SK-N-SH (cell line): ENCODE results near the gene RAC3. TPM values are rescaled to one million over a fixed set of nuclear protein-coding genes. Genes with fewer than 3 reads are reported as not detected.

Experiments used
- CTCF ChIA-PET: fragments of 300-600, 350-600 bp; formaldehyde crosslinking; extraction: SDS; loops from one replicate; lab custom pipeline; 2021; lab: Yijun Ruan, JAX
- POLR2A ChIA-PET: fragments of 350-600 bp; sonication (Branson Sonifier 250); formaldehyde crosslinking; extraction: SDS; loops from one replicate; lab custom pipeline; 2020; ENCODE audit warnings: antibody characterized with exemption, inconsistent platforms; lab: Yijun Ruan, JAX
- DNase-seq: peaks from one replicate; pipeline ENCODE4 v3.0.0; 2012
- H2AFZ ChIP-seq: fragments of 200-600 bp; sonication (generic); 2 replicates; pipeline ENCODE4 v1.8.1; 2016; ENCODE audit warnings: antibody characterized with exemption, mild to moderate bottlenecking, low read depth
- H3F3A ChIP-seq: fragments of 200-600 bp; sonication (generic); replicated peaks from 2 replicates; pipeline ENCODE3; 2016; ENCODE audit warnings: antibody characterized with exemption, mild to moderate bottlenecking; ENCODE audit not compliant: insufficient read depth
- H3K27ac ChIP-seq, 2 experiments: fragments of 200-500 bp in 1 of 2; fragments of 200-600 bp in 1 of 2; sonication (Bioruptor generic) in 1 of 2; sonication (generic), shearing (Covaris generic) in 1 of 2; 2 replicates each; pipeline versions ENCODE4 v1.5.1 to v1.6.1; 2014 to 2016; ENCODE audit warnings: low read depth in 2 of 2, inconsistent platforms in 1 of 2, low read length in 1 of 2, mild to moderate bottlenecking in 1 of 2, mixed read lengths in 1 of 2
- H3K27me3 ChIP-seq: fragments of 200-600 bp; sonication (generic), shearing (Covaris generic); 2 replicates; pipeline ENCODE4 v1.6.1; 2016; ENCODE audit warnings: mixed run types; ENCODE audit not compliant: insufficient read depth
- H3K36me3 ChIP-seq, 2 experiments: fragments of 200-500 bp in 1 of 2; fragments of 200-600 bp in 1 of 2; sonication (Bioruptor generic) in 1 of 2; sonication (generic) in 1 of 2; replicated peaks in 1 of 2; 2 replicates each; pipeline versions ENCODE3 to v1.5.1; 2014 to 2016; ENCODE audit warnings: low read length in 1 of 2, mild to moderate bottlenecking in 1 of 2; ENCODE audit not compliant: insufficient read depth in 2 of 2, control insufficient read depth in 1 of 2
- H3K4me1 ChIP-seq, 2 experiments: fragments of 200-500 bp in 1 of 2; fragments of 200-600 bp in 1 of 2; sonication (Bioruptor generic) in 1 of 2; sonication (generic), shearing (Covaris generic) in 1 of 2; 2 replicates each; pipeline versions ENCODE4 v1.5.1 to v1.6.1; 2014 to 2016; ENCODE audit warnings: low read depth in 1 of 2, low read length in 1 of 2, mixed run types in 1 of 2; ENCODE audit not compliant: insufficient read depth in 2 of 2, control insufficient read depth in 1 of 2
- H3K4me2 ChIP-seq: fragments of 200-600 bp; sonication (generic), shearing (Covaris generic); 2 replicates; pipeline ENCODE4 v1.6.1; 2017; ENCODE audit warnings: mixed run types
- H3K4me3 ChIP-seq, 2 experiments: fragments of 200-500 bp in 1 of 2; fragments of 200-600 bp in 1 of 2; sonication (Bioruptor generic) in 1 of 2; sonication (generic), shearing (Covaris generic) in 1 of 2; 2 replicates each; pipeline versions ENCODE4 v1.5.1 to v1.8.1; 2014 to 2016; ENCODE audit warnings: low read depth in 2 of 2, inconsistent platforms in 1 of 2, low read length in 1 of 2, mild to moderate bottlenecking in 1 of 2, mixed read lengths in 1 of 2, moderate library complexity in 1 of 2
- H3K79me2 ChIP-seq: fragments of 200-600 bp; sonication (generic); 2 replicates; pipeline ENCODE4 v1.8.1; 2017; ENCODE audit warnings: mild to moderate bottlenecking; ENCODE audit not compliant: insufficient read depth
- H3K9ac ChIP-seq: fragments of 200-600 bp; sonication (generic); 2 replicates; pipeline ENCODE4 v1.6.1; 2017; ENCODE audit warnings: mixed run types
- H3K9me2 ChIP-seq: fragments of 200-600 bp; sonication (generic); 2 replicates; pipeline ENCODE4 v1.6.1; 2017; ENCODE audit warnings: mixed run types
- H3K9me3 ChIP-seq: fragments of 200-600 bp; sonication (generic); 2 replicates; pipeline ENCODE4 v1.6.1; 2017; ENCODE audit warnings: mixed run types, mild to moderate bottlenecking, moderate library complexity
- H4K20me1 ChIP-seq: fragments of 200-600 bp; sonication (generic); 2 replicates; pipeline ENCODE4 v1.6.1; 2017; ENCODE audit warnings: mild to moderate bottlenecking, mixed run types; ENCODE audit not compliant: insufficient read depth
- CHD2 ChIP-seq: fragments of 150-350 bp; IDR thresholded peaks from 2 replicates; pipeline ENCODE4 v1.6.1; 2018; ENCODE audit warnings: low read length; ENCODE audit not compliant: partially characterized antibody
- ELF1 ChIP-seq: IDR thresholded peaks from 2 replicates; pipeline ENCODE4 v1.4.0; 2012
- EP300 ChIP-seq, 2 experiments: IDR thresholded peaks; 2 replicates each; pipeline versions ENCODE4 v1.4.0 to v1.6.1; 2012; ENCODE audit warnings: borderline replicate concordance in 1 of 2, low read depth in 1 of 2, low read length in 1 of 2
- FOXJ3 ChIP-seq: sonication (generic); formaldehyde crosslinking; IDR thresholded peaks from 2 replicates; pipeline ENCODE4 v1.5.1; 2020; ENCODE audit warnings: mild to moderate bottlenecking, missing genetic modification reagents
- FOXM1 ChIP-seq: IDR thresholded peaks from 2 replicates; pipeline ENCODE4 v1.4.0; 2012; ENCODE audit warnings: low read depth, mild to moderate bottlenecking
- GABPA ChIP-seq: IDR thresholded peaks from 2 replicates; pipeline ENCODE4 v1.4.0; 2012; ENCODE audit warnings: low read depth, mild to moderate bottlenecking
- GATA2 ChIP-seq: sonication (generic); formaldehyde crosslinking; IDR thresholded peaks from 2 replicates; pipeline ENCODE4 v1.5.0; 2020; ENCODE audit warnings: mild to moderate bottlenecking, missing genetic modification reagents
- IRF3 ChIP-seq: fragments of 150-350 bp; IDR thresholded peaks from 2 replicates; pipeline ENCODE4 v1.6.1; 2016; ENCODE audit warnings: mild to moderate bottlenecking, low read depth, low read length
- MXI1 ChIP-seq: IDR thresholded peaks from 2 replicates; pipeline ENCODE4 v1.6.1; 2012; ENCODE audit warnings: mild to moderate bottlenecking, low read depth, low read length, improper control_type of control experiment
- NRF1 ChIP-seq: IDR thresholded peaks from 2 replicates; pipeline ENCODE4 v1.6.1; 2012; ENCODE audit warnings: low read depth, mild to moderate bottlenecking, low read length
- POLR2AphosphoS5 ChIP-seq: IDR thresholded peaks from 2 replicates; pipeline ENCODE4 v1.6.1; 2012; ENCODE audit warnings: low read depth, low read length
- RAD21 ChIP-seq: IDR thresholded peaks from 2 replicates; pipeline ENCODE4 v1.6.1; 2012; ENCODE audit warnings: mild to moderate bottlenecking, low read length
- RFX5 ChIP-seq: IDR thresholded peaks from 2 replicates; pipeline ENCODE4 v1.6.1; 2012; ENCODE audit warnings: mild to moderate bottlenecking, improper control_type of control experiment, low read length
- RXRA ChIP-seq: IDR thresholded peaks from 2 replicates; pipeline ENCODE4 v1.4.0; 2012; ENCODE audit warnings: low read depth, mild to moderate bottlenecking, borderline replicate concordance
- SIN3A ChIP-seq: IDR thresholded peaks from 2 replicates; pipeline ENCODE4 v1.6.1; 2012; ENCODE audit warnings: low read depth, mild to moderate bottlenecking, low read length, moderate library complexity, borderline replicate concordance
- SMC3 ChIP-seq: IDR thresholded peaks from 2 replicates; pipeline ENCODE4 v1.6.1; 2012; ENCODE audit warnings: low read depth, low read length, improper control_type of control experiment
- TAF1 ChIP-seq: IDR thresholded peaks from 2 replicates; pipeline ENCODE4 v1.6.1; 2012; ENCODE audit warnings: low read depth, mild to moderate bottlenecking, low read length, moderate library complexity, borderline replicate concordance
- TEAD4 ChIP-seq: IDR thresholded peaks from 2 replicates; pipeline ENCODE4 v1.4.0; 2012; ENCODE audit warnings: mild to moderate bottlenecking, borderline replicate concordance; ENCODE audit not compliant: insufficient read depth
- YY1 ChIP-seq: IDR thresholded peaks from 2 replicates; pipeline ENCODE4 v1.4.0; 2012; ENCODE audit warnings: low read depth, mild to moderate bottlenecking
- WGBS: methylation state at CpG from one replicate; pipeline ENCODE4 v1.1.6; 2017; ENCODE audit warnings: low lambda C conversion rate; 5-methylcytosine and 5-hydroxymethylcytosine counted together
- polyA plus RNA-seq, 3 experiments: library from polyadenylated mRNA; depleted of rRNA; stranded (reverse); fragments of >200 nt; gene quantifications; 2 replicates each; pipeline ENCODE4 v1.2.3, GENCODE V29; 2012
- TF ChIP-seq, protein P1 (sequence below): IDR thresholded peaks from 2 replicates; pipeline ENCODE4 v1.4.0; 2012; ENCODE audit warnings: low read depth, borderline replicate concordance

The RAC3 gene
- polyA plus RNA-seq, 1 of the 3 experiments (the other 2 are of a cell fraction) = 83.6 TPM

DNA sequence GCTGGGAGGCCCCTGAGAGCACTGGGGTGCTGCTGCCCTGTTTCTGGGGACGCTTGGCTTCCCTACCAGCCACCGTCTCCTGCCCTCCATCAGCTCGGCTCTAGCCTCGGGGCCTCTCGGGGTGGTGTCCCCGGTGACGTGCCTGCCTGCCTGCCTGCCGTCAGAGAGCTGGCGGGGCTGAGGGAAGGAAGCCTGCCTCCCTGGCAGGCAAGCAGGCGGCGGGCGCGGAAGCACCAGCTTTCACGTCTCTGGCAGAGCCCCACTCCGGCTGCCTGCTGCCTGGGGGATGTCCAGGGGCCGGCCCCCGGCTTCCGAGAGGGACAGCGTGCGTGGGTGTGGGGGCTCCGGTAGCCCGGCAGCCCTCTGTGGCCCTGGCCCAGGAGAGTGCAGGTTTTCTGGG, 18.1 kb upstream of the RAC3 start:
- H3K79me2 ChIP-seq = peaks cover 4% of the 10 kb centered on the region; the same call in 1 of the 2 replicates
- no peak overlapping the region for H3K4me3 ChIP-seq
- no peaks in the 10 kb centered on the region for H3K27me3 ChIP-seq
- no peaks in the 10 kb centered on the region for H3K9me2 ChIP-seq
- no peak overlapping the region for H3K4me2 ChIP-seq
- H3K9ac ChIP-seq = no peak overlapping the region
- WGBS = 78% methylated on average over 17 of the region's 22 CpGs
- peak; percentile 94 for DNase-seq
- no peaks in the 10 kb centered on the region for H3K9me3 ChIP-seq
- TF ChIP-seq MXI1 (peak; percentile 33; the same call in 1 of the 2 replicates), TAF1 (no peak), IRF3 (no peak), CHD2 (no peak), FOXM1 (no peak)
- TF ChIP-seq, protein P1, sequence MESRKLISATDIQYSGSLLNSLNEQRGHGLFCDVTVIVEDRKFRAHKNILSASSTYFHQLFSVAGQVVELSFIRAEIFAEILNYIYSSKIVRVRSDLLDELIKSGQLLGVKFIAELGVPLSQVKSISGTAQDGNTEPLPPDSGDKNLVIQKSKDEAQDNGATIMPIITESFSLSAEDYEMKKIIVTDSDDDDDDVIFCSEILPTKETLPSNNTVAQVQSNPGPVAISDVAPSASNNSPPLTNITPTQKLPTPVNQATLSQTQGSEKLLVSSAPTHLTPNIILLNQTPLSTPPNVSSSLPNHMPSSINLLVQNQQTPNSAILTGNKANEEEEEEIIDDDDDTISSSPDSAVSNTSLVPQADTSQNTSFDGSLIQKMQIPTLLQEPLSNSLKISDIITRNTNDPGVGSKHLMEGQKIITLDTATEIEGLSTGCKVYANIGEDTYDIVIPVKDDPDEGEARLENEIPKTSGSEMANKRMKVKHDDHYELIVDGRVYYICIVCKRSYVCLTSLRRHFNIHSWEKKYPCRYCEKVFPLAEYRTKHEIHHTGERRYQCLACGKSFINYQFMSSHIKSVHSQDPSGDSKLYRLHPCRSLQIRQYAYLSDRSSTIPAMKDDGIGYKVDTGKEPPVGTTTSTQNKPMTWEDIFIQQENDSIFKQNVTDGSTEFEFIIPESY = no peak
- no peak overlapping the region for H2AFZ ChIP-seq
- peak overlapping the region in 1 of 2 experiments; percentile 82; a peak in 2 of 4 replicates for H3K27ac ChIP-seq
- CTCF ChIA-PET = interaction anchor here (0.6 to 35.7 kb wide), 11 partner anchors 8 to 144 kb away, joined by 3 to 1216 read pairs (median 6); partner anchors contain the start of genes CENPX, DCXR, LRRC45 and MAFG
- no peaks in the 10 kb centered on the region for H4K20me1 ChIP-seq
- POLR2A ChIA-PET = interaction anchor here (0.6 to 1.0 kb wide), 4 partner anchors 35 to 85 kb away, joined by 3 to 4 read pairs (median 3); partner anchors contain the start of gene FASN
- peaks cover 1 to 12% of the 10 kb centered on the region in 2 experiments for H3K36me3 ChIP-seq
- H3F3A ChIP-seq = peaks cover 8% of the 10 kb centered on the region
- H3K4me1 ChIP-seq = peaks cover 0 to 24% of the 10 kb centered on the region in 2 experiments; a peak in 1 of 4 replicates

- no peaks in the 10 kb centered on the region for H3K9me3 ChIP-seq
- no peak overlapping the region for H2AFZ ChIP-seq
- ChIA-PET CTCF (interaction anchor here (1.0 to 35.7 kb wide), 8 partner anchors 8 to 86 kb away, joined by 3 to 1216 read pairs (median 8); partner anchors contain the start of genes CENPX, DCXR, LRRC45 and MAFG), POLR2A (interaction anchor here (1.0 kb wide), 1 partner anchor 35 kb away, joined by 4 read pairs; no protein-coding TSS in a partner anchor)
- no peaks in the 10 kb centered on the region for H4K20me1 ChIP-seq
- H3K27me3 ChIP-seq = no peaks in the 10 kb centered on the region
- H3K4me1 ChIP-seq = peaks cover 0 to 21% of the 10 kb centered on the region in 2 experiments; a peak in 1 of 4 replicates
- TF ChIP-seq FOXJ3 (CRISPR knock-in tag) (no peak), SMC3 (no peak), RXRA (no peak), GATA2 (no peak), MXI1 (no peak), POLR2AphosphoS5 (no peak), YY1 (no peak), NRF1 (no peak), TAF1 (no peak), TEAD4 (no peak), GABPA (no peak), FOXM1 (no peak), SIN3A (no peak), EP300 (IDR thresholded peaks at IDR 0.05; ENCODE audit: borderline replicate concordance in 1 of 2, low read depth in 1 of 2, low read length in 1 of 2) (no peak), RAD21 (no peak), RFX5 (no peak), ELF1 (no peak)
- TF ChIP-seq, protein P1 = no peak
- peaks cover 6 to 17% of the 10 kb centered on the region in 2 experiments for H3K36me3 ChIP-seq
- peak overlapping the region in 1 of 2 experiments; percentile 82; a peak in 2 of 4 replicates for H3K27ac ChIP-seq
- no peak for DNase-seq
- H3F3A ChIP-seq = peaks cover 12% of the 10 kb centered on the region
- H3K4me2 ChIP-seq = no peak overlapping the region
- peaks cover 6% of the 10 kb centered on the region; the same call in 1 of the 2 replicates for H3K79me2 ChIP-seq
- no peak overlapping the region for H3K9ac ChIP-seq
- H3K4me3 ChIP-seq = no peak overlapping the region
- no peaks in the 10 kb centered on the region for H3K9me2 ChIP-seq
- WGBS = 99% methylated on average over 14 of the region's 16 CpGs
Measured at GRCh38 chr17:82013772-82014321, 17.6 kb upstream of the RAC3 start.
